Panc1 (cell line): Measurements from ENCODE around the gene LGR4. TPM values are rescaled to one million over a fixed set of nuclear protein-coding genes. Genes with fewer than 3 reads are reported as not detected.

ENCODE experiments used
- ATAC-seq: fragments of 200-7000 bp; cut with Tn5 transposase; 2 replicates; pipeline ENCODE4 v1.9.1; 2020; ENCODE audit warnings: mild to moderate bottlenecking, moderate library complexity
- BruUV-seq: library from RNA; stranded (reverse); fragments of 400-500 nt; replicated peaks from 2 replicates; lab custom pipeline; 2021; lab: Mats Ljungman, UMichigan
- CTCF ChIA-PET: fragments of 300-600 bp; sonication (Branson Sonifier 250); formaldehyde crosslinking; loops from one replicate; lab custom pipeline; 2022; ENCODE audit warnings: antibody characterized with exemption; lab: Charles Lee
- POLR2A ChIA-PET: fragments of 300-600 bp; sonication (Branson Sonifier 250); formaldehyde crosslinking; loops from one replicate; lab custom pipeline; 2022; ENCODE audit warnings: antibody characterized with exemption; lab: Charles Lee
- DNase-seq: peaks from one replicate; pipeline ENCODE4 v3.0.0-alpha.2; 2010; ENCODE audit warnings: low read depth, low spot score
- H3K27ac ChIP-seq: 2 replicates; pipeline ENCODE4 v1.5.1; 2011; ENCODE audit warnings: mild to moderate bottlenecking, low read length, inconsistent platforms
- H3K27me3 ChIP-seq: fragments of 200-500 bp; sonication (Bioruptor generic); 2 replicates; pipeline ENCODE4 v1.6.0; 2014; ENCODE audit warnings: low read length, inconsistent platforms; ENCODE audit not compliant: control insufficient read depth, insufficient read depth
- H3K36me3 ChIP-seq: fragments of 200-500 bp; sonication (Bioruptor generic); 2 replicates; pipeline ENCODE4 v1.5.1; 2014; ENCODE audit warnings: inconsistent platforms, mild to moderate bottlenecking, low read length, moderate library complexity; ENCODE audit not compliant: control insufficient read depth, insufficient read depth
- H3K4me1 ChIP-seq: 2 replicates; pipeline ENCODE4 v1.5.1; 2011; ENCODE audit warnings: inconsistent platforms, mild to moderate bottlenecking, low read length, moderate library complexity; ENCODE audit not compliant: control insufficient read depth, insufficient read depth
- H3K4me3 ChIP-seq, 2 experiments: 2 replicates each; pipeline ENCODE4 v1.5.1; 2011 to 2012; ENCODE audit warnings: low read depth in 2 of 2, low read length in 2 of 2, mild to moderate bottlenecking in 2 of 2, inconsistent platforms in 1 of 2, moderate library complexity in 1 of 2
- H3K9me3 ChIP-seq: fragments of 200-500 bp; sonication (Bioruptor generic); 2 replicates; pipeline ENCODE4 v1.5.1; 2014; ENCODE audit warnings: low read depth, mild to moderate bottlenecking, inconsistent platforms, low read length, moderate library complexity; ENCODE audit not compliant: control insufficient read depth, insufficient read depth
- POLR2AphosphoS5 ChIP-seq: IDR thresholded peaks from 2 replicates; pipeline ENCODE4 v1.6.1; 2012; ENCODE audit warnings: mild to moderate bottlenecking, low read depth, low read length, moderate library complexity
- REST ChIP-seq, 2 experiments: IDR thresholded peaks; 2 replicates each; pipeline ENCODE4 v1.6.1; 2011 to 2012; ENCODE audit warnings: low read depth in 2 of 2, control low read depth in 1 of 2, low read length in 1 of 2, mild to moderate bottlenecking in 1 of 2, moderate library complexity in 1 of 2; ENCODE audit not compliant: insufficient read depth in 1 of 2
- SIN3A ChIP-seq: IDR thresholded peaks from 2 replicates; pipeline ENCODE4 v1.6.1; 2012; ENCODE audit warnings: low read depth, mild to moderate bottlenecking, low read length, moderate library complexity, borderline replicate concordance; ENCODE audit not compliant: insufficient read depth
- TCF7L2 ChIP-seq: IDR thresholded peaks from 2 replicates; pipeline ENCODE4 v1.6.1; 2011; ENCODE audit warnings: mild to moderate bottlenecking, low read depth, low read length, inconsistent platforms
- in situ Hi-C: cut with HindIII; loops from 2 replicates; pipeline ENCODE4 v1.10.0; 2016; ENCODE audit warnings: low sequenced_read_pairs, low pct_unique_long_range_greater_than_20kb
- intact Hi-C: fragments of 100-400 bp; cut with micrococcal nuclease; formaldehyde crosslinking; loops from one replicate; pipeline ENCODE4 v1.10.0; 2022; ENCODE audit not compliant: unreplicated experiment
- total RNA-seq: library from RNA; stranded (reverse); gene quantifications from one replicate; pipeline ENCODE4 v1.2.1, GENCODE V29; 2021; ENCODE audit not compliant: unreplicated experiment
- TF ChIP-seq, protein P1 (sequence below): fragments of 450-650 bp; IDR thresholded peaks from 2 replicates; pipeline ENCODE4 v1.5.1; 2017; ENCODE audit warnings: mild to moderate bottlenecking

Gene LGR4
- total RNA-seq, 1 experiment from 2014 or later: 61.8 TPM

DNA sequence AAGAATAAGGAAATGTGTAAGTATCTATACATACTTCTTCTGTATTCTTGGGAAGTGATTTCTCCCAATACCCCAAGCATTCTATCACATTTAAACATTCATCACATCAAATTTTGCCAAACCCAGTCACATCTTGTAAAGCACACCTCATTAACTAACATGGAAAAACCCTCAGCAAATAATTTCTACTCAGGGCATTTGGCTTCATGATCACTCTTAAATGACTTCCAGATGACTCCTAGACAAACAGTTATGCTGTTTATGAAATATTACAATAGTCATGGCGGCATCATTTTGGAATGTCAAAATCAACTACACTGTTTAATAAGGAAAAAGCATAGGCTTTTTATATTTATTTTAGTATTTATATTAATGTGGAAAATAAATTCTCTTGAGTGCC is 62.3 kb downstream of the LGR4 start:
- Histone ChIP-seq H3K9me3 (no peaks in the 10 kb centered on the region), H3K27ac (no peak overlapping the region), H3K4me1 (peaks cover 12% of the 10 kb centered on the region), H3K27me3 (no peaks in the 10 kb centered on the region), H3K36me3 (no peaks in the 10 kb centered on the region), H3K4me3 (no peak overlapping the region)
- no peak for DNase-seq
- in situ Hi-C loops: no loop called here
- no TSS peak for BruUV-seq
- TF ChIP-seq POLR2AphosphoS5: no peak
- TF ChIP-seq, protein P1, sequence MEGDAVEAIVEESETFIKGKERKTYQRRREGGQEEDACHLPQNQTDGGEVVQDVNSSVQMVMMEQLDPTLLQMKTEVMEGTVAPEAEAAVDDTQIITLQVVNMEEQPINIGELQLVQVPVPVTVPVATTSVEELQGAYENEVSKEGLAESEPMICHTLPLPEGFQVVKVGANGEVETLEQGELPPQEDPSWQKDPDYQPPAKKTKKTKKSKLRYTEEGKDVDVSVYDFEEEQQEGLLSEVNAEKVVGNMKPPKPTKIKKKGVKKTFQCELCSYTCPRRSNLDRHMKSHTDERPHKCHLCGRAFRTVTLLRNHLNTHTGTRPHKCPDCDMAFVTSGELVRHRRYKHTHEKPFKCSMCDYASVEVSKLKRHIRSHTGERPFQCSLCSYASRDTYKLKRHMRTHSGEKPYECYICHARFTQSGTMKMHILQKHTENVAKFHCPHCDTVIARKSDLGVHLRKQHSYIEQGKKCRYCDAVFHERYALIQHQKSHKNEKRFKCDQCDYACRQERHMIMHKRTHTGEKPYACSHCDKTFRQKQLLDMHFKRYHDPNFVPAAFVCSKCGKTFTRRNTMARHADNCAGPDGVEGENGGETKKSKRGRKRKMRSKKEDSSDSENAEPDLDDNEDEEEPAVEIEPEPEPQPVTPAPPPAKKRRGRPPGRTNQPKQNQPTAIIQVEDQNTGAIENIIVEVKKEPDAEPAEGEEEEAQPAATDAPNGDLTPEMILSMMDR: no peak
- no peak for TF ChIP-seq TCF7L2
- no peak for TF ChIP-seq REST (IDR thresholded peaks at IDR 0.05; ENCODE audit: insufficient read depth in 1 of 2, low read depth in 2 of 2, low read length in 1 of 2)
- TF ChIP-seq SIN3A: no peak
- intact Hi-C loops: no loop called here
- POLR2A ChIA-PET: no interaction called here
- CTCF ChIA-PET: no interaction called here
- ATAC-seq: no peak

GRCh38 chr11:27409742-27410141 is 62.8 kb downstream of the LGR4 start:
- no TSS peak for BruUV-seq
- intact Hi-C loops (no loop called here), in situ Hi-C loops (no loop called here)
- POLR2A ChIA-PET: no interaction called here
- Histone ChIP-seq H3K4me3 (no peak overlapping the region), H3K4me1 (peaks cover 10% of the 10 kb centered on the region), H3K27me3 (no peaks in the 10 kb centered on the region), H3K27ac (no peak overlapping the region), H3K9me3 (no peaks in the 10 kb centered on the region), H3K36me3 (no peaks in the 10 kb centered on the region)
- DNase-seq (no peak), ATAC-seq (no peak)
- CTCF ChIA-PET: no interaction called here
- TF ChIP-seq, protein P1: no peak
- TF ChIP-seq REST (IDR thresholded peaks at IDR 0.05; ENCODE audit: insufficient read depth in 1 of 2, low read depth in 2 of 2, low read length in 1 of 2) (no peak), SIN3A (no peak), POLR2AphosphoS5 (no peak), TCF7L2 (no peak)
